Measurements from ENCODE around the gene NDUFB10.

GRCh38 chr16:1909561-1910231 lies 49.6 kb upstream of the NDUFB10 start:
- TF ChIP-seq CTCF (IDR thresholded peaks at IDR 0.05) (no peak), POLR2A (IDR thresholded peaks at IDR 0.05) (no peak), EP300 (IDR thresholded peaks at IDR 0.05) (no peak)

Measured in ovary (tissue), 3 donors.